ENCODE data around the gene DCLRE1B.
A peak's percentile ranks its signal among the peaks of the same experiment; 100 is the strongest.

DCLRE1B gene

DNA sequence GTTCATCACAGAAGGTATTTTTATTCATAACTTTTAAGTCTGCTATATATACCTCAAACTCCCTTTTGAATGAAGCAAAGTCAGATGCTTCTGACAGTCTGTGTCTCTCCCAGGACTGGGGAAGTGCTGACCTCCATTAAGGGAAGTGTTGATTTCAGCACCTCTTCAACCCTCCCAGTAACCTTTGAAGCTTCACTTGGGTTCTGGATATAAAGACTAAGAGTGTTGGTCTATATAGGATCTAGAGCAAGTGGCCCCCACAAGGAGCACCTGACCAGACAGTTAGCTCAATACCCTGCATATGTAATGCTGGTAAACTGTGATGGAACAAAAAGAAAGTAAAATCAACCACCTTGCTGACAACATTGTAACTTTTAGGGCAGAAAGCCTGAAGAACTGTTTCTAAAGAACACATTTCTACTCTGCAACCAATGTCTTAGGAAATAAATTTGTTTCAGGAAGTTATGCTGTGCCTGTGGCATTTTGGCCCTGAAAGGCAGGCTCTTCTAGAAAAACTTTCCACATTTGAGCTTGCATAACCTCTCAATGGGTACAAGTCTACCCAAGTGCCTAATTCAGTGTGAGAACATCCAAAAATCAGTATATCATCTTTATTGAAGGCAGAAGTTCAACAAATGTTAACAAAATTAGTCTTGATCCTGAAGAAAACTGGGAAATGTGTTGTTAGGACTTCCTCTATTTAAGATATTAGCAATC lies 32.7 kb upstream of the DCLRE1B start:
- Histone ChIP-seq H3K4me2 (ENCODE audit: low read depth, low read length, poor library complexity, severe bottlenecking) (peak overlapping the region; percentile 86), H3K9me3 (ENCODE audit: insufficient read depth, low read length) (no peaks in the 10 kb centered on the region), H3F3A (ENCODE audit: insufficient read depth) (peaks cover 52% of the 10 kb centered on the region), H3K79me2 (ENCODE audit: insufficient read depth, low read length) (peaks cover 41% of the 10 kb centered on the region), H2AFZ (ENCODE audit: low read depth, low read length, severe bottlenecking) (peak overlapping the region; percentile 69), H3K4me3 (ENCODE audit: insufficient read depth, low read length, poor library complexity, severe bottlenecking) (peak overlapping the region; percentile 8), H3K36me3 (ENCODE audit: low read length) (no peaks in the 10 kb centered on the region), H3K27ac (ENCODE audit: low read depth, low read length) (peak overlapping the region; percentile 87), H3K27me3 (ENCODE audit: low read length) (no peaks in the 10 kb centered on the region), H3K9ac (ENCODE audit: low read length) (peak overlapping the region; percentile 65), H4K20me1 (ENCODE audit: low read depth, low read length) (no peaks in the 10 kb centered on the region), H3K9me2 (replicated peaks; ENCODE audit: insufficient read depth, low read length) (no peaks in the 10 kb centered on the region)
- TF ChIP-seq, protein P1, sequence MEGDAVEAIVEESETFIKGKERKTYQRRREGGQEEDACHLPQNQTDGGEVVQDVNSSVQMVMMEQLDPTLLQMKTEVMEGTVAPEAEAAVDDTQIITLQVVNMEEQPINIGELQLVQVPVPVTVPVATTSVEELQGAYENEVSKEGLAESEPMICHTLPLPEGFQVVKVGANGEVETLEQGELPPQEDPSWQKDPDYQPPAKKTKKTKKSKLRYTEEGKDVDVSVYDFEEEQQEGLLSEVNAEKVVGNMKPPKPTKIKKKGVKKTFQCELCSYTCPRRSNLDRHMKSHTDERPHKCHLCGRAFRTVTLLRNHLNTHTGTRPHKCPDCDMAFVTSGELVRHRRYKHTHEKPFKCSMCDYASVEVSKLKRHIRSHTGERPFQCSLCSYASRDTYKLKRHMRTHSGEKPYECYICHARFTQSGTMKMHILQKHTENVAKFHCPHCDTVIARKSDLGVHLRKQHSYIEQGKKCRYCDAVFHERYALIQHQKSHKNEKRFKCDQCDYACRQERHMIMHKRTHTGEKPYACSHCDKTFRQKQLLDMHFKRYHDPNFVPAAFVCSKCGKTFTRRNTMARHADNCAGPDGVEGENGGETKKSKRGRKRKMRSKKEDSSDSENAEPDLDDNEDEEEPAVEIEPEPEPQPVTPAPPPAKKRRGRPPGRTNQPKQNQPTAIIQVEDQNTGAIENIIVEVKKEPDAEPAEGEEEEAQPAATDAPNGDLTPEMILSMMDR (IDR thresholded peaks at IDR 0.05; ENCODE audit: insufficient read depth, low read length, poor library complexity, severe bottlenecking): no peak
- no peak for TF ChIP-seq EZH2phosphoT487 (conservative IDR thresholded peaks at IDR 0.05; ENCODE audit: low read length)

DNA sequence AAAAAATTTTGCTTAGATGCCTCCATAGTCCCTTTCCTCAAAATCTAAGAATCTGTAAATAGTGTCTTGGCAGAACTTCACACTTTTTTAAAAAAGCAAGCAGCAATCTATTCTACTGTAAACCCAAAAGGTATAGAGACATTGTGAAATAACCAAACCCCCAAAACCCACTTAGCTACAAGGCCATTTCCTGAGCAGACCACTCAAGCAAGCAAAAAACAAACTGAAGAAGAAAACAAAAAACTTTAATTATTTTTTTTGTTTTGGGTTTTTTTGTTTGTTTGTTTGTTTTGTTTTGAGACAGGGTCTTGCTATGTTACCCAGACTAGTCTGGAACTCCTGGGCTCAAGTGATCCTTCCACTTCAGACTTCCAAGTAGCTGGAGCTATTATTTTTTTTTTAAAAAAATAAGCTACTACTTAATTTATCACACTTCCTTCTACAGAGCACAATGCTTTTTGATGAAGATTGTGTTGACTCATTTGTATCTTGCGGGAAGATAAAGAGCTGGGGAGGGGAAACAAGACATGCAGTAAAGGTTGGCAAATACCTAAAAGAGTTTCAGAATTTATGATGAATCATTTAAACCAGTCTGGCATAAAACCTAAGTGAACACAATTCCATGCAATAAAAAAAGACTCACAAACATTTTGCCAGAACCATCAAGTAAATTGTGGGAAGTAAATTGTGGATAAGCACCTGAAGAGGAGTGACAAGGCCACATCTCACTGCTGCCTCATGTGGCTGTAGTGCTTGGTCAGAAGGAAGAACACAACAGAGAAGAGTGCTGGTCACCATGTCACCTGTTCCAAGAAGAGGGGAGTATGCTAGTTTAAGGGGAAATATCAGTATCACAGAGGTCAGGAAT lies 30.9 kb upstream of the DCLRE1B start:
- peak overlapping the region; percentile 69 for H2AFZ ChIP-seq (ENCODE audit: low read depth, low read length, severe bottlenecking)
- no peaks in the 10 kb centered on the region for H3K36me3 ChIP-seq (ENCODE audit: low read length)

DNA sequence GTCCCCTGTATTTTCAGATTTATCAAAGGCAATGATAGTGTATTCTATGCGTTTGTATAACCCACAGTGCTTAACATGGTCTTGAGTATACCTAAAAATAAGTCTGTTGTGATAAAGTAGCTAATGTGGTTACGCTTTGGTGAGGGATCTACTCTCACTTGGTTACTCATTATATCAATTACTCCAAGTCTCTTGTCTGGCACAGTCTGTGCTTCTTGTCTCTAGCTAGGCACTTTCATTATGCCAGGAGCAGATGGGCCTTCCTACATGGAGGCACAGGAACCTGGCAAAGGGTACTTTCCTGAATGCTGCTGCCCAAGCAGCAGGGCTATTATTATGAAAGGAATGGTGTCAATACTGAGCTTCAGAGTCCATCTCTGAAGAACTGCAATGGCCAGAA lies 29.4 kb upstream of the DCLRE1B start:
- TF ChIP-seq, protein P1 (IDR thresholded peaks at IDR 0.05; ENCODE audit: insufficient read depth, low read length, poor library complexity, severe bottlenecking): no peak
- Histone ChIP-seq H3K36me3 (ENCODE audit: low read length) (no peaks in the 10 kb centered on the region), H3K79me2 (ENCODE audit: insufficient read depth, low read length) (peaks cover 7% of the 10 kb centered on the region), H3K4me2 (ENCODE audit: low read depth, low read length, poor library complexity, severe bottlenecking) (no peak overlapping the region), H3F3A (ENCODE audit: insufficient read depth) (peaks cover 37% of the 10 kb centered on the region), H3K27me3 (ENCODE audit: low read length) (no peaks in the 10 kb centered on the region), H2AFZ (ENCODE audit: low read depth, low read length, severe bottlenecking) (no peak overlapping the region), H3K9ac (ENCODE audit: low read length) (no peak overlapping the region), H3K4me3 (ENCODE audit: insufficient read depth, low read length, poor library complexity, severe bottlenecking) (no peak overlapping the region), H3K9me2 (replicated peaks; ENCODE audit: insufficient read depth, low read length) (no peaks in the 10 kb centered on the region), H3K9me3 (ENCODE audit: insufficient read depth, low read length) (no peaks in the 10 kb centered on the region), H3K27ac (ENCODE audit: low read depth, low read length) (no peak overlapping the region), H4K20me1 (ENCODE audit: low read depth, low read length) (no peaks in the 10 kb centered on the region)

More for the DNA sequence above, 30.9 kb upstream of the DCLRE1B start:
- H4K20me1 ChIP-seq (ENCODE audit: low read depth, low read length): no peaks in the 10 kb centered on the region
- H3K27ac ChIP-seq (ENCODE audit: low read depth, low read length): peak overlapping the region; percentile 87
- H3K27me3 ChIP-seq (ENCODE audit: low read length): no peaks in the 10 kb centered on the region
- peaks cover 22% of the 10 kb centered on the region for H3K79me2 ChIP-seq (ENCODE audit: insufficient read depth, low read length)
- peaks cover 43% of the 10 kb centered on the region for H3F3A ChIP-seq (ENCODE audit: insufficient read depth)
- no peaks in the 10 kb centered on the region for H3K9me2 ChIP-seq (replicated peaks; ENCODE audit: insufficient read depth, low read length)
- peak overlapping the region; percentile 30 for H3K9ac ChIP-seq (ENCODE audit: low read length)
- TF ChIP-seq EZH2phosphoT487 (conservative IDR thresholded peaks at IDR 0.05; ENCODE audit: low read length): no peak
- TF ChIP-seq, protein P1 (IDR thresholded peaks at IDR 0.05; ENCODE audit: insufficient read depth, low read length, poor library complexity, severe bottlenecking): peak; percentile 58
- H3K9me3 ChIP-seq (ENCODE audit: insufficient read depth, low read length): no peaks in the 10 kb centered on the region
- H3K4me3 ChIP-seq (ENCODE audit: insufficient read depth, low read length, poor library complexity, severe bottlenecking): no peak overlapping the region
- peak overlapping the region; percentile 86 for H3K4me2 ChIP-seq (ENCODE audit: low read depth, low read length, poor library complexity, severe bottlenecking)
